CD4-positive, alpha-beta T cell treated with Interleukin-12 subunit alpha and Interleukin-12 subunit beta, for 1 hour (primary cell): ENCODE measurements around the gene LPAR3.
"Not testable (repeated sequence)": the region's sequence is repeated elsewhere in the genome, so short reads cannot be mapped to it uniquely, and the experiment has no call there.

Source experiments
- DNase-seq: peaks from one replicate; pipeline ENCODE4 v3.0.0-alpha.2; 2020

Gene LPAR3

GRCh38 chr1:84902727-84903126 lies 9.7 kb upstream of the LPAR3 start:
- not testable (repeated sequence) for DNase-seq

GRCh38 chr1:84899969-84900368 lies 7.0 kb upstream of the LPAR3 start:
- DNase-seq = no peak

GRCh38 chr1:84896279-84896678 lies 3.3 kb upstream of the LPAR3 start:
- DNase-seq = no peak

- DNase-seq = no peak
Observed at GRCh38 chr1:84890566-84890965, 2.4 kb downstream of the LPAR3 start.

- DNase-seq = no peak
Observed at GRCh38 chr1:84889437-84889836, 3.6 kb downstream of the LPAR3 start.

- DNase-seq = no peak
Observed at GRCh38 chr1:84888753-84889152, 4.3 kb downstream of the LPAR3 start.

- no peak for DNase-seq
Observed at GRCh38 chr1:84887261-84887934, 5.6 kb downstream of the LPAR3 start.

GRCh38 chr1:84885469-84885868 lies 7.5 kb downstream of the LPAR3 start:
- no peak for DNase-seq

- DNase-seq = no peak
Observed at GRCh38 chr1:84884671-84885389, 8.2 kb downstream of the LPAR3 start.

- no peak for DNase-seq
Observed at GRCh38 chr1:84883286-84883685, 9.7 kb downstream of the LPAR3 start.

- no peak for DNase-seq
Observed at GRCh38 chr1:84877592-84877991, 15.4 kb downstream of the LPAR3 start.

GRCh38 chr1:84876353-84876752 lies 16.7 kb downstream of the LPAR3 start:
- DNase-seq = peak; percentile 32

GRCh38 chr1:84873366-84873765 lies 19.6 kb downstream of the LPAR3 start:
- no peak for DNase-seq

GRCh38 chr1:84872696-84873355 lies 20.2 kb downstream of the LPAR3 start:
- DNase-seq = no peak

- DNase-seq = no peak
Observed at GRCh38 chr1:84871181-84871580, 21.8 kb downstream of the LPAR3 start.

- DNase-seq = no peak
Observed at GRCh38 chr1:84870591-84870990, 22.4 kb downstream of the LPAR3 start.

GRCh38 chr1:84869720-84870119 lies 23.3 kb downstream of the LPAR3 start:
- DNase-seq = no peak

- peak; percentile 70 for DNase-seq
Observed at GRCh38 chr1:84862810-84863251, 30.2 kb downstream of the LPAR3 start.

- no peak for DNase-seq
Observed at GRCh38 chr1:84861988-84862644, 30.9 kb downstream of the LPAR3 start.

- DNase-seq = no peak
Observed at GRCh38 chr1:84861516-84861915, 31.5 kb downstream of the LPAR3 start.

GRCh38 chr1:84859866-84860265 lies 33.1 kb downstream of the LPAR3 start:
- no peak for DNase-seq

- no peak for DNase-seq
Observed at GRCh38 chr1:84857906-84858305, 35.1 kb downstream of the LPAR3 start.

- no peak for DNase-seq
Observed at GRCh38 chr1:84856726-84857270, 36.2 kb downstream of the LPAR3 start.
